HEK293 (cell line): ENCODE measurements around the gene CCDC30.

Experiments
- CTCF ChIP-seq: fragments of 450-650 bp; formaldehyde crosslinking; IDR thresholded peaks from 2 replicates; pipeline ENCODE4 v1.5.1; 2016; ENCODE audit warnings: missing biosample characterization, missing genetic modification characterization
- ELK4 ChIP-seq: IDR thresholded peaks from 2 replicates; pipeline ENCODE4 v1.6.1; 2011; ENCODE audit warnings: mild to moderate bottlenecking, low read depth, low read length, borderline replicate concordance
- GFI1B ChIP-seq: fragments of 450-650 bp; formaldehyde crosslinking; IDR thresholded peaks from 2 replicates; pipeline ENCODE4 v1.5.1; 2016; ENCODE audit warnings: missing biosample characterization, missing genetic modification characterization
- KLF10 ChIP-seq: fragments of 450-650 bp; IDR thresholded peaks from 2 replicates; pipeline ENCODE4 v1.5.1; 2018; ENCODE audit warnings: missing biosample characterization, mild to moderate bottlenecking, missing genetic modification characterization
- KLF7 ChIP-seq: fragments of 450-650 bp; formaldehyde crosslinking; IDR thresholded peaks from 2 replicates; pipeline ENCODE4 v1.5.1; 2016; ENCODE audit warnings: missing biosample characterization, missing genetic modification characterization, borderline replicate concordance
- MYNN ChIP-seq: fragments of 450-650 bp; formaldehyde crosslinking; IDR thresholded peaks from 2 replicates; pipeline ENCODE4 v1.5.1; 2016; ENCODE audit warnings: missing biosample characterization, missing genetic modification characterization, borderline replicate concordance
- SP3 ChIP-seq: fragments of 450-650 bp; formaldehyde crosslinking; IDR thresholded peaks from 2 replicates; pipeline ENCODE4 v1.5.1; 2016; ENCODE audit warnings: missing biosample characterization, missing genetic modification characterization
- ZBTB1 ChIP-seq: fragments of 450-650 bp; formaldehyde crosslinking; IDR thresholded peaks from 2 replicates; pipeline ENCODE4 v1.5.1; 2016; ENCODE audit warnings: missing biosample characterization, missing genetic modification characterization
- ZBTB48 ChIP-seq: fragments of 450-650 bp; formaldehyde crosslinking; IDR thresholded peaks from 2 replicates; pipeline ENCODE4 v1.5.1; 2016; ENCODE audit warnings: missing biosample characterization, missing genetic modification characterization
- ZBTB7A ChIP-seq: fragments of 450-650 bp; formaldehyde crosslinking; IDR thresholded peaks from 2 replicates; pipeline ENCODE4 v1.5.1; 2016; ENCODE audit warnings: low read depth, missing biosample characterization, missing genetic modification characterization
- ZNF133 ChIP-seq: fragments of 450-650 bp; formaldehyde crosslinking; IDR thresholded peaks from 2 replicates; pipeline ENCODE4 v1.5.1; 2016; ENCODE audit warnings: missing biosample characterization, missing genetic modification characterization
- ZNF140 ChIP-seq: fragments of 450-650 bp; formaldehyde crosslinking; IDR thresholded peaks from 2 replicates; pipeline ENCODE4 v1.5.1; 2016; ENCODE audit warnings: missing biosample characterization, missing genetic modification characterization
- ZNF175 ChIP-seq: fragments of 450-650 bp; formaldehyde crosslinking; IDR thresholded peaks from 2 replicates; pipeline ENCODE4 v1.5.1; 2016; ENCODE audit warnings: missing biosample characterization, missing genetic modification characterization
- ZNF19 ChIP-seq: fragments of 450-650 bp; formaldehyde crosslinking; IDR thresholded peaks from 2 replicates; pipeline ENCODE4; 2016; ENCODE audit warnings: missing biosample characterization, missing genetic modification characterization, low read depth
- ZNF214 ChIP-seq: fragments of 450-650 bp; formaldehyde crosslinking; IDR thresholded peaks from 2 replicates; pipeline ENCODE4 v1.5.1; 2017; ENCODE audit warnings: missing biosample characterization, mild to moderate bottlenecking, missing genetic modification characterization, borderline replicate concordance
- ZNF221 ChIP-seq: fragments of 450-650 bp; formaldehyde crosslinking; IDR thresholded peaks from 2 replicates; pipeline ENCODE4 v1.5.1; 2017; ENCODE audit warnings: missing biosample characterization, missing genetic modification characterization, borderline replicate concordance
- ZNF23 ChIP-seq: fragments of 450-650 bp; formaldehyde crosslinking; IDR thresholded peaks from 2 replicates; pipeline ENCODE4 v1.5.1; 2016; ENCODE audit warnings: missing biosample characterization, missing genetic modification characterization, borderline replicate concordance
- ZNF26 ChIP-seq: fragments of 450-650 bp; formaldehyde crosslinking; IDR thresholded peaks from 2 replicates; pipeline ENCODE4 v1.5.1; 2016; ENCODE audit warnings: missing biosample characterization, missing genetic modification characterization
- ZNF274 ChIP-seq, 2 experiments: fragments of 200-500 bp in 1 of 2; fragments of 450-650 bp in 1 of 2; sonication (Bioruptor generic) in 1 of 2; formaldehyde crosslinking in 1 of 2; IDR thresholded peaks; 2 replicates each; pipeline versions ENCODE4 v1.5.1 to v1.6.1; 2014 to 2016; ENCODE audit warnings: borderline replicate concordance in 1 of 2, inconsistent platforms in 1 of 2, low read length in 1 of 2, missing biosample characterization in 1 of 2, missing genetic modification characterization in 1 of 2
- ZNF585B ChIP-seq: fragments of 450-650 bp; formaldehyde crosslinking; IDR thresholded peaks from 2 replicates; pipeline ENCODE4 v1.5.1; 2016; ENCODE audit warnings: missing biosample characterization, missing genetic modification characterization
- ZNF701 ChIP-seq: fragments of 450-650 bp; formaldehyde crosslinking; IDR thresholded peaks from 2 replicates; pipeline ENCODE4 v1.5.1; 2016; ENCODE audit warnings: missing biosample characterization, missing genetic modification characterization
- ZNF830 ChIP-seq: fragments of 450-650 bp; IDR thresholded peaks from 2 replicates; pipeline ENCODE4 v1.5.0; 2018; ENCODE audit warnings: missing biosample characterization, missing genetic modification characterization, low read depth, mild to moderate bottlenecking, moderate library complexity
- TF ChIP-seq, protein P1 (sequence below): fragments of 450-650 bp; formaldehyde crosslinking; IDR thresholded peaks from 2 replicates; pipeline ENCODE4 v1.5.1; 2017; ENCODE audit warnings: missing biosample characterization, mild to moderate bottlenecking, missing genetic modification characterization, moderate library complexity
- TF ChIP-seq, protein P2 (sequence below): fragments of 450-650 bp; formaldehyde crosslinking; optimal IDR thresholded peaks from 2 replicates; pipeline ENCODE3; 2016; ENCODE audit warnings: missing biosample characterization, mild to moderate bottlenecking, missing genetic modification characterization
- TF ChIP-seq, protein P3 (sequence below): sonication (generic); formaldehyde crosslinking; IDR thresholded peaks from 2 replicates; pipeline ENCODE4 v1.8.1; 2022; ENCODE audit warnings: mild to moderate bottlenecking, moderate library complexity, missing genetic modification reagents
- TF ChIP-seq, protein P4 (sequence below): fragments of 450-650 bp; formaldehyde crosslinking; IDR thresholded peaks from 2 replicates; pipeline ENCODE4 v1.5.1; 2016; ENCODE audit warnings: missing biosample characterization, missing genetic modification characterization
- TF ChIP-seq, protein P5 (sequence below): fragments of 450-650 bp; formaldehyde crosslinking; IDR thresholded peaks from 2 replicates; pipeline ENCODE4 v1.5.1; 2016; ENCODE audit warnings: missing biosample characterization, missing genetic modification characterization

CCDC30 gene

GRCh38 chr1:42657981-42658876 lies 195.1 kb downstream of the CCDC30 start, which contains the start of gene PPIH (continued):
- TF ChIP-seq, protein P1, sequence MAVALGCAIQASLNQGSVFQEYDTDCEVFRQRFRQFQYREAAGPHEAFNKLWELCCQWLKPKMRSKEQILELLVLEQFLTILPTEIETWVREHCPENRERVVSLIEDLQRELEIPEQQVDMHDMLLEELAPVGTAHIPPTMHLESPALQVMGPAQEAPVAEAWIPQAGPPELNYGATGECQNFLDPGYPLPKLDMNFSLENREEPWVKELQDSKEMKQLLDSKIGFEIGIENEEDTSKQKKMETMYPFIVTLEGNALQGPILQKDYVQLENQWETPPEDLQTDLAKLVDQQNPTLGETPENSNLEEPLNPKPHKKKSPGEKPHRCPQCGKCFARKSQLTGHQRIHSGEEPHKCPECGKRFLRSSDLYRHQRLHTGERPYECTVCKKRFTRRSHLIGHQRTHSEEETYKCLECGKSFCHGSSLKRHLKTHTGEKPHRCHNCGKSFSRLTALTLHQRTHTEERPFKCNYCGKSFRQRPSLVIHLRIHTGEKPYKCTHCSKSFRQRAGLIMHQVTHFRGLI (tag by site-specific recombination), result no peak
- TF ChIP-seq CTCF (tag by site-specific recombination) (peak; percentile 82), ZNF221 (tag by site-specific recombination) (no peak), ZNF23 (tag by site-specific recombination) (no peak), ZNF26 (tag by site-specific recombination) (no peak), ZNF274 (IDR thresholded peaks at IDR 0.05; ENCODE audit: low read length) (no peak), ZNF274 (tag by site-specific recombination; IDR thresholded peaks at IDR 0.05; ENCODE audit: borderline replicate concordance) (no peak), ZBTB48 (tag by site-specific recombination) (peak; percentile 88; the same call in 1 of the 2 replicates), ZNF701 (tag by site-specific recombination) (no peak), ELK4 (no peak), MYNN (tag by site-specific recombination) (no peak), ZNF19 (no peak), ZNF133 (tag by site-specific recombination) (no peak), ZNF585B (tag by site-specific recombination) (no peak), ZBTB7A (tag by site-specific recombination) (no peak), ZNF175 (tag by site-specific recombination) (no peak), ZNF140 (no peak), SP3 (tag by site-specific recombination) (peak; percentile 79), GFI1B (no peak), KLF10 (tag by site-specific recombination) (peak; percentile 46; the same call in 1 of the 2 replicates), ZBTB1 (no peak), ZNF214 (tag by site-specific recombination) (no peak), KLF7 (no peak), ZNF830 (tag by site-specific recombination) (no peak)
- TF ChIP-seq, protein P2, sequence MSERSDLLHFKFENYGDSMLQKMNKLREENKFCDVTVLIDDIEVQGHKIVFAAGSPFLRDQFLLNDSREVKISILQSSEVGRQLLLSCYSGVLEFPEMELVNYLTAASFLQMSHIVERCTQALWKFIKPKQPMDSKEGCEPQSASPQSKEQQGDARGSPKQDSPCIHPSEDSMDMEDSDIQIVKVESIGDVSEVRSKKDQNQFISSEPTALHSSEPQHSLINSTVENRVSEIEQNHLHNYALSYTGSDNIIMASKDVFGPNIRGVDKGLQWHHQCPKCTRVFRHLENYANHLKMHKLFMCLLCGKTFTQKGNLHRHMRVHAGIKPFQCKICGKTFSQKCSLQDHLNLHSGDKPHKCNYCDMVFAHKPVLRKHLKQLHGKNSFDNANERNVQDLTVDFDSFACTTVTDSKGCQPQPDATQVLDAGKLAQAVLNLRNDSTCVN (tag by site-specific recombination), result peak; percentile 52
- TF ChIP-seq, protein P3, sequence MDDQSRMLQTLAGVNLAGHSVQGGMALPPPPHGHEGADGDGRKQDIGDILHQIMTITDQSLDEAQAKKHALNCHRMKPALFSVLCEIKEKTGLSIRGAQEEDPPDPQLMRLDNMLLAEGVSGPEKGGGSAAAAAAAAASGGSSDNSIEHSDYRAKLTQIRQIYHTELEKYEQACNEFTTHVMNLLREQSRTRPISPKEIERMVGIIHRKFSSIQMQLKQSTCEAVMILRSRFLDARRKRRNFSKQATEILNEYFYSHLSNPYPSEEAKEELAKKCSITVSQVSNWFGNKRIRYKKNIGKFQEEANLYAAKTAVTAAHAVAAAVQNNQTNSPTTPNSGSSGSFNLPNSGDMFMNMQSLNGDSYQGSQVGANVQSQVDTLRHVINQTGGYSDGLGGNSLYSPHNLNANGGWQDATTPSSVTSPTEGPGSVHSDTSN (CRISPR knock-in tag), result no peak
- TF ChIP-seq, protein P4, sequence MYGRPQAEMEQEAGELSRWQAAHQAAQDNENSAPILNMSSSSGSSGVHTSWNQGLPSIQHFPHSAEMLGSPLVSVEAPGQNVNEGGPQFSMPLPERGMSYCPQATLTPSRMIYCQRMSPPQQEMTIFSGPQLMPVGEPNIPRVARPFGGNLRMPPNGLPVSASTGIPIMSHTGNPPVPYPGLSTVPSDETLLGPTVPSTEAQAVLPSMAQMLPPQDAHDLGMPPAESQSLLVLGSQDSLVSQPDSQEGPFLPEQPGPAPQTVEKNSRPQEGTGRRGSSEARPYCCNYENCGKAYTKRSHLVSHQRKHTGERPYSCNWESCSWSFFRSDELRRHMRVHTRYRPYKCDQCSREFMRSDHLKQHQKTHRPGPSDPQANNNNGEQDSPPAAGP (tag by site-specific recombination), result peak; percentile 73
- TF ChIP-seq, protein P5, sequence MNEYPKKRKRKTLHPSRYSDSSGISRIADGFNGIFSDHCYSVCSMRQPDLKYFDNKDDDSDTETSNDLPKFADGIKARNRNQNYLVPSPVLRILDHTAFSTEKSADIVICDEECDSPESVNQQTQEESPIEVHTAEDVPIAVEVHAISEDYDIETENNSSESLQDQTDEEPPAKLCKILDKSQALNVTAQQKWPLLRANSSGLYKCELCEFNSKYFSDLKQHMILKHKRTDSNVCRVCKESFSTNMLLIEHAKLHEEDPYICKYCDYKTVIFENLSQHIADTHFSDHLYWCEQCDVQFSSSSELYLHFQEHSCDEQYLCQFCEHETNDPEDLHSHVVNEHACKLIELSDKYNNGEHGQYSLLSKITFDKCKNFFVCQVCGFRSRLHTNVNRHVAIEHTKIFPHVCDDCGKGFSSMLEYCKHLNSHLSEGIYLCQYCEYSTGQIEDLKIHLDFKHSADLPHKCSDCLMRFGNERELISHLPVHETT (tag by site-specific recombination), result peak; percentile 62
